RWPE2 (cell line): ENCODE measurements around the gene ABCA10.

Experiments used
- ATAC-seq: fragments of 200-7000 bp; cut with Tn5 transposase; 3 replicates; pipeline ENCODE4 v1.9.1; 2021; ENCODE audit warnings: low read depth
- DNase-seq: peaks from one replicate; pipeline ENCODE4 v3.0.0-alpha.2; 2020; ENCODE audit warnings: low spot score
- H3K27ac ChIP-seq: fragments of 450-650 bp; 2 replicates; pipeline ENCODE4 v1.5.1; 2017; ENCODE audit warnings: mild to moderate bottlenecking; ENCODE audit not compliant: poor library complexity, severe bottlenecking
- H3K27me3 ChIP-seq: fragments of 250-450 bp; sonication (Bioruptor Pico); 2 replicates; pipeline ENCODE4 v1.5.1; 2021; ENCODE audit warnings: mild to moderate bottlenecking, moderate library complexity; ENCODE audit not compliant: insufficient read depth, poor library complexity, severe bottlenecking
- H3K36me3 ChIP-seq: fragments of 250-450 bp; sonication (Bioruptor Pico); 2 replicates; pipeline ENCODE4 v1.5.1; 2020; ENCODE audit warnings: low read depth, mild to moderate bottlenecking, moderate library complexity
- H3K4me1 ChIP-seq: fragments of 250-450 bp; sonication (Bioruptor Pico); 2 replicates; pipeline ENCODE4 v1.5.1; 2021; ENCODE audit warnings: mild to moderate bottlenecking, moderate library complexity; ENCODE audit not compliant: insufficient read depth, poor library complexity, severe bottlenecking
- H3K4me3 ChIP-seq: fragments of 250-450 bp; sonication (Bioruptor Pico); 2 replicates; pipeline ENCODE4 v1.5.1; 2021; ENCODE audit warnings: mild to moderate bottlenecking, moderate library complexity; ENCODE audit not compliant: severe bottlenecking
- H3K9me3 ChIP-seq: fragments of 250-450 bp; sonication (Bioruptor Pico); 2 replicates; pipeline ENCODE4 v1.5.1; 2021; ENCODE audit warnings: mild to moderate bottlenecking, moderate library complexity; ENCODE audit not compliant: severe bottlenecking
- TF ChIP-seq, protein P1 (sequence below): fragments of 450-650 bp; IDR thresholded peaks from one replicate; pipeline ENCODE4 v1.5.1; 2017; ENCODE audit warnings: mild to moderate bottlenecking, moderate library complexity; ENCODE audit not compliant: poor library complexity, severe bottlenecking

ABCA10 gene

DNA sequence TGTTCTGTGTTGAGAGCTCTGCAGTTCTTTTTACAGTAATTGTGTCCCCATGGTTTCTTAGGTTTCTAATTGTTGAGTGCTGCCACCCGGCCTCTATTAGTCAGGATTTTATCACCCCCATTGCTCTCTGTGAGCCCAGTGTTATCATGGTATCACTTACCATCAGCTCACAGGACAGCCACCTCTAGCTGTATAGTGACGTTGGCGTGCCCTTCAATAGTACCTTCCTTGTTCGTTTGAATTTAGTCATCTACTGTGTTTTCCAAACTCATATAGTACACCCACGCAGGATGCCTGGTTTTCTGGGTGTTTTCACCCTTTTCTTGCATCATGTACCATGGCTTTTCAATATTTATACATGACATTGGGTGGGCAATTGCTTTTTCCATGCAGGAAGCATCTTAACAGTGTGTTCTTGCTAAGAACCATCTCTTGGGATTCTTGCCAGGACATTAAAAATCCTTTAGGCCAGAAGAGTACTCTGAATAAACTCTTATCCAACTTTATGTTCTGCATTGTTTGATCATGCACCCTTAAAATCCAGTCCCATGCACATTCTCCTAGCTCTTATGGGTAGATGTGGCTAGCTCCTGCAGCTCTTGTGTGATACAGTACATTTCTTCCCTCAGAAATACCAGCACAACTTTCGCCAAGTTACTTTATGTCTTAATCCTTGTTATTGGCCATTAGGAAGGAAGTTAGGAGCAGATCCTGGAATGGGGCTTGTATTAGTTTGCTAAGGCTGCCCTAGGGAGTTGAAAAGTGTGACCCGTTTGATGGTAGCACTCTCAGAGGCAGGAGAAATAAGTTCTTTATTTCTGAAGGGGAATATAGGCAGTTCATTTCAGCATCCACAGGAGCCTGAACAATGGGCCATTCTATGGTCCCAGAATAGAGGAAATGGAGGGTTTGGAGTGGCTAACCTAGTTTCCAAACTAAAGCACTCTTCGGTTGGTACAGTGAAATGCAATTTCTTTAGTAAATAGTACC lies 11.3 kb upstream of the ABCA10 start:
- ATAC-seq (no peak), DNase-seq (no peak)
- H3K27me3 ChIP-seq, result no peaks in the 10 kb centered on the region

DNA sequence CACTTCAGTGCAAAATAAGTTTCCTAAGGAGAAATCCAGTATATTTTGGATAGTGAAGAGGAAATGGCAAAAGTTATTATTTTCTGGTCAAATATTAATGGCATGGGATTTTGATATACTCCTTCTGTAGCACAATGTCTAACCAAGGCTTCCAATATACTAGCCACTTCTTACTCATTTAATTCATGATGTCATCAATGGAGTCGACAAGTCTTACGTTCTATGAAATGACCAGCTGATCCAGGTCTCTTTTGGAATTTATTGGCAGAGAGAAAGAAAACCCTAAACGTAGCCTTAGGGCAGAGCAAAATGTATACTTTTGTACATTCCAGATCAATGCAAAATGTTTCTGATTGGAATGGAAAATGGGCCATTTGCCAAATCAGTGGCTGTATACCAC lies 8.3 kb upstream of the ABCA10 start:
- Histone ChIP-seq H3K36me3 (no peaks in the 10 kb centered on the region), H3K4me1 (no peaks in the 10 kb centered on the region), H3K4me3 (no peak overlapping the region), H3K9me3 (no peaks in the 10 kb centered on the region), H3K27me3 (no peaks in the 10 kb centered on the region), H3K27ac (no peak overlapping the region)
- DNase-seq, result no peak
- no peak for ATAC-seq
- TF ChIP-seq, protein P1, sequence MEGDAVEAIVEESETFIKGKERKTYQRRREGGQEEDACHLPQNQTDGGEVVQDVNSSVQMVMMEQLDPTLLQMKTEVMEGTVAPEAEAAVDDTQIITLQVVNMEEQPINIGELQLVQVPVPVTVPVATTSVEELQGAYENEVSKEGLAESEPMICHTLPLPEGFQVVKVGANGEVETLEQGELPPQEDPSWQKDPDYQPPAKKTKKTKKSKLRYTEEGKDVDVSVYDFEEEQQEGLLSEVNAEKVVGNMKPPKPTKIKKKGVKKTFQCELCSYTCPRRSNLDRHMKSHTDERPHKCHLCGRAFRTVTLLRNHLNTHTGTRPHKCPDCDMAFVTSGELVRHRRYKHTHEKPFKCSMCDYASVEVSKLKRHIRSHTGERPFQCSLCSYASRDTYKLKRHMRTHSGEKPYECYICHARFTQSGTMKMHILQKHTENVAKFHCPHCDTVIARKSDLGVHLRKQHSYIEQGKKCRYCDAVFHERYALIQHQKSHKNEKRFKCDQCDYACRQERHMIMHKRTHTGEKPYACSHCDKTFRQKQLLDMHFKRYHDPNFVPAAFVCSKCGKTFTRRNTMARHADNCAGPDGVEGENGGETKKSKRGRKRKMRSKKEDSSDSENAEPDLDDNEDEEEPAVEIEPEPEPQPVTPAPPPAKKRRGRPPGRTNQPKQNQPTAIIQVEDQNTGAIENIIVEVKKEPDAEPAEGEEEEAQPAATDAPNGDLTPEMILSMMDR, result no peak

More for the DNA sequence above, 11.3 kb upstream of the ABCA10 start:
- TF ChIP-seq, protein P1, result no peak
- no peaks in the 10 kb centered on the region for H3K9me3 ChIP-seq
- H3K4me1 ChIP-seq, result peaks cover 3% of the 10 kb centered on the region
- H3K4me3 ChIP-seq, result no peak overlapping the region
- no peaks in the 10 kb centered on the region for H3K36me3 ChIP-seq
- H3K27ac ChIP-seq, result no peak overlapping the region

DNA sequence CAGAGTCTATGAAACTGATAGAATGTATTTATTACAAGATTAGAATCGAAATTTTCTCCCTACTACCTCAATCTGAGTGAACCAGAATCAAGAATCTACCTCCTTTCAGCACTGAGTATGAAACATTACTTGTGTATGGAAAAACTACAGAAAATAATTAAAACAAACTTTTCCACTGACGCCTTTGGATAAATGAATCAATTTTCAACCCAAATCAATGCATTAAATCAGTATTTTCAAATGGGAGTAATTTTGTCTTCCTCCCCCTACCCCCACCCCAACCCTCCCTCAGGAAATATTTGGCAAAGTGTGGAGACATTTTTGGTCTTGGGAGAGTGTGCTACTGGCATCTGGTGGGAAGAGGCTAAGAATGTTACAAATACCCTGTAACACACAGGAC lies 7.8 kb upstream of the ABCA10 start:
- no peaks in the 10 kb centered on the region for H3K27me3 ChIP-seq
- ATAC-seq (no peak), DNase-seq (no peak)
- no peaks in the 10 kb centered on the region for H3K9me3 ChIP-seq
- H3K4me3 ChIP-seq, result no peak overlapping the region
- TF ChIP-seq, protein P1, result no peak
- H3K27ac ChIP-seq, result no peak overlapping the region
- H3K4me1 ChIP-seq, result no peaks in the 10 kb centered on the region
- no peaks in the 10 kb centered on the region for H3K36me3 ChIP-seq

DNA sequence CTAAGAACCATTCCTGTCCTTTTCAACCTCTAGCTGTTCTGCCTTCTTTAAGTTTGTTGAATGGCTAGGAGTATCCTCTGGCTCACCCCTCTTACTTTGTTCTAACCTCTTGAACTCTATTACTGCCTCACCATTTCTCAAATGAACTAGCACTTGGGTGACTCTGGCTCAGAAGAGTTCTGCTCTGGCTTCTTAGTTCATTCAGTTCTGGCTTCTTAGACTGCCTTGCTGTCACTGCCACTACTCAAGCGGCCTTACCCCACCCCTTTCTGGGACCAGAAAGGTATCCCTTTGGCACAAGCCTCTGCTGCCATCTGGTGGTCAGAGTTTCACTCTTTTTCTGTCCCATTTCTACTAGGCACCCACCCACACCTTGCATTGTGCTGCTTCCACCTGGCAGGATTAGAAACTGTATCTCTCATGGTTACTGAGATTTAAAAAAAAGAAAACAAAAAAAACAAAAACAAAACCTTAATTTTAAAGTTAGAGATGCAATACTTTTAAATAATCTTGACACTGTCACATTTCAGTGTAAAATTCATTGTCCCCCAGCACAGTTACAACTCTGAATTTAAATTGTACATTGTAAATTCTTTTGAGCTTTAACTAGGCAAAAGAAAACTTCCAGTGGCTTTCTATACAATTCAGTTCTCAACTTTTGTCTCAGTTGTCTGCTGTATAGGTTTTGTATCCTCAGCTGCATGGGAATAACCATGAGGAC lies 6.9 kb upstream of the ABCA10 start:
- DNase-seq, result peak; percentile 77
- TF ChIP-seq, protein P1, result peak; percentile 94
- Histone ChIP-seq H3K9me3 (no peaks in the 10 kb centered on the region), H3K4me1 (no peaks in the 10 kb centered on the region), H3K27me3 (no peaks in the 10 kb centered on the region), H3K27ac (no peak overlapping the region), H3K36me3 (no peaks in the 10 kb centered on the region), H3K4me3 (no peak overlapping the region)
- peak; percentile 95 for ATAC-seq
